Measurements from ENCODE around the gene CHRNA3.

CHRNA3 gene

DNA sequence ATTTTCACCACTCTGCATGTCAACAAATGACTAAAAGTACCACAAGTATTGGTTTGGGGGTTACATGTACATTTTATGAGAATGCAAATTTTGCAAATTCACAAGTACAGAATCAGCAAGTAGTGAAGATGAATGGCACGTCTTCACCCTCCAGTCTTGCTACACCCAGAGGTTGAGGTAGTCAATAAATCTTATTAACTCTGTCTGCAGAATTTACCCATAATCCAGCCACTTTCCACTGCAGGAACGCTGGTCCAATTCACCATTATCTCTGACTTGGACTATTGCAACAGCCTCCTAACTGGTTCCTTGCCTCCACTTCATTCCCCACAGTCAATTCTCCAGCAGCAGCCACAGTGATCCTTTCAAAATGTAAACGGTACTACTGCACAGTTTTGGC is 70.0 kb downstream of the CHRNA3 start:
- DNase-seq, result no peak

DNA sequence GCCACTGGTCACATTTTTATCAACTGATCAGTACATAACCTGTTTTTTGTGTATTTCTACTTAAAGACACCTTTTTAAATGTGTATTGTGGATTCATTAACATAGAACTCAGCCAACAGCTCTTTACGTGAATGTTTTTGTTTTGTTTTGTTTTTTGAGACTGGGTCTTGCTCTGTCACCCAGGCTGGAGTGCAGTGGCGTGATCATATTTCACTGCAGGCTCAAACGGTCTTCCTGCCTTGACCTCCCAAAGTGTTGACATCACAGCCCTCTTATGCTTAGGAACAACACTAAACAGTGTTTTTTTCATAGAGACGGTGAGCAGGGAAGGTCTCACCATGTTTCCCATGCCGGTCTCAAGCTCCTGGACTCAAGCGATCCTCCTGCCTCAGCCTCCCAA is 70.6 kb downstream of the CHRNA3 start:
- DNase-seq, result no peak
